Stimulated activated CD8-positive, alpha-beta memory T cell treated with anti-CD3 and anti-CD28 coated beads, Interleukin-15, amount 100 ng/mL, for 1 hour (primary cell): ENCODE results near the gene LCN15.
"Not testable (repeated sequence)": the region's sequence is repeated elsewhere in the genome, so short reads cannot be mapped to it uniquely, and the experiment has no call there.

Experiments
- DNase-seq: peaks from one replicate; pipeline ENCODE4 v3.0.0-alpha.2; 2020; ENCODE audit warnings: low read depth

The LCN15 gene

GRCh38 chr9:136722093-136722968 lies 42.0 kb downstream of the LCN15 start:
- no peak for DNase-seq

DNA sequence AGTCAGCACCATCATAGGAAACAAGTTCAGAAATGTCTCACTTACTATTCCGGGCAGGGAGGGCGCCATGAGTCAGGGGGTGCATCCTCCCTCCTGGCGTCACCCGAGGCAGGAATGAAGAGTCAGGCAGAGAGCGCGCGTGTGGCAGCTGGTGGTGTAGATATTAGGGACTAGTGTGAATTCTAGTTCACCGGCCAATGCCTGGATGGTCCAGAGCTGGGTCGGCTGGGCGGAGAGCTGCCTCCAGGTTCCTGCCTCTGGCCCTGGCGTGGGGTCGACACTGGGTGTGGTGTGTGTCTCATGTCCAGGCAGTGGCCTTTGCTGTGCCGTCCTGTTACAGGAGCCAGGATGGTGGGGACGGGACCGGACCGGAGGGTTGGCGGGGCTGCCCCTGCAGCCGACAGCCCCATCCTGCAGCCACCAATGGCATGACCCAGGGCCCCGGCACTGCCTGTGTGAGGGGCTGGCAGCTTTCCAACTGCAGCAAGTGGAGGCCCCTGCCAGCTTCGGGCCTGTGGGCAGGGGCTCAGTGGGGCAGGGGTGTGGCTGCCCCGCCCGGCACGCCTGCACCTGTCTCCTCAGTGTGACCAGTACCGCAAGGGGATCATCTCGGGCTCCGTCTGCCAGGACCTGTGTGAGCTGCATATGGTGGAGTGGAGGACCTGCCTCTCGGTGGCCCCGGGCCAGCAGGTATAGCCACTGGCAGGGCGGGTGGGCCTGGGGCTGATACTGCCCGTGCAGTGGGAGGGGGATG lies 42.8 kb downstream of the LCN15 start:
- DNase-seq: no peak

DNA sequence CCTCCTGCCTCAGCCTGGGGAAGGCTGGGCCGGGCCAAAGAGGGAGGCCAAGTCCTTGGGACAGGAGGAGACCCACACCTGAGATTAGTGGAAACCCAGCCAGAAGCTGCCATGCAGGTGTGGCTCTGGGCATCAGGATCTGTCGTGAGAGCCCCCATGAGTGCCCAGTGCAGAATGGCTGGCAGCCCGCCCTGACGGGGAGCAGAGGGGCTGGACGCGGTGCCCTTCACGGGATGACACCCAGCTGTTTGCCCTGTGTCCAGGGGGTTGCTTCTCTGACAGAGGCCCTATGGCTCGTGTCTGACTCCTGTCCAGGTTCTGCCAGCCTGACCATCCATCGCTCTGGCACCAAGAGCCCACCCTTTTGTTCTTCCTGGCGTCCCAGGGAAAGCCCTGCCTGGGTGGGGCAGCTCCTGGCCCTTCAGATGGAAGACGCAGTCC lies 43.4 kb downstream of the LCN15 start:
- DNase-seq: no peak

GRCh38 chr9:136720251-136720897 lies 43.9 kb downstream of the LCN15 start:
- no peak for DNase-seq

DNA sequence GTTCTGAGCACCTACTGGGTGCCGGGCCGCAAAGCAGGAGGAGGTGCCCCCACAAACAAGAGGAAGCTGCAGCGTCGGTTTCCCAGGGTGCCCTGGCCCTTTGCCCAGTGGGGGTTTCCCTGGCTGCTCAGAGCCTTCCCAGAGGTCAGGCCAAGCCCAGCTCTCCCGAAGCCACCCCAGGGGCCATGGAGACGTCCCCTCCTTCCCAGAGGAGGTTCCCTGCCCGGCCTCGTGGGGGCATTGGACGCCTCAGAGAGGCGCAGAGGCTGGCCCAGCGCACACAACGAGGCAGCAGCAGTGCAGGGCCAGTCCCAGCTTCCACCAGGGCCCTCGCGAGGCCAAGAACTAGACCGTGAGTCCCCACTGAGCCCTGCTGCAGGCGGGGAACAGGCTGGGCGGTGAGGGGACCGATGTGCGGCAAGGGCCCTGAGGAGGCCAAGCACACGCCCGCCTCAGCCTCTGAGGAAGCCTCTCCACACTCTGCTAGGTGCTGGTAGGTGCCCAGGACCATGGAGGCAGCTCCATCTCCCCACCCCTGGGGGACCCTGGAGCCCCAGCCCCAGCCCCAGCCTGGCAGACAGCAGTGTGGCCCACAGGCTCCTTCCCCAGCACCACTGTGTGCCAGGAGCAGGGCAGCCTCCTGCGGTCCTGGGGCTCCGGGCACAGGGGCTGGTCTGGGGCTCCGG lies 45.0 kb downstream of the LCN15 start:
- DNase-seq: no peak

GRCh38 chr9:136718345-136719194 lies 45.7 kb downstream of the LCN15 start:
- DNase-seq: no peak

DNA sequence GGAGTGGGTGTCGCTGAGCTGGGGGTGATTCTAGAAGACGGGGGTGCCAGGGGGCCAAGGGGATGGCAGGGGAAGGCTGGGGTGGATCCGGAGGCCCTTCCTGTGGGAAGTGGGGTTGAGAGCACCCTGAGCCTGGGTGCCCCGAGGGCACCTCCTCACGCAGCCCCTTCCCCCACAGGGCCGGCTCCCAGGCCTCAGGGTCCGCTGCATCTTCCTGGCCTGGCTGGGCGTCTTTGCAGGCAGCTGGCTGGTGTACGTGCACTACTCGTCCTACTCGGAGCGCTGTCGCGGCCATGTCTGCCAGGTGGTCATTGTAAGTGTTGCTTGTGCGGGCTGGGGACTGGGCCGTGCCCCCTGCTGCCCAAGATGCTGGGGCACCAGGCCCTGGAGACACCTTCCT lies 46.9 kb downstream of the LCN15 start:
- no peak for DNase-seq

GRCh38 chr9:136714893-136715274 lies 49.4 kb downstream of the LCN15 start:
- no peak for DNase-seq

- DNase-seq: no peak
Measured at GRCh38 chr9:136714096-136714892, 50.0 kb downstream of the LCN15 start.

GRCh38 chr9:136713550-136713949 lies 50.8 kb downstream of the LCN15 start:
- no peak for DNase-seq

DNA sequence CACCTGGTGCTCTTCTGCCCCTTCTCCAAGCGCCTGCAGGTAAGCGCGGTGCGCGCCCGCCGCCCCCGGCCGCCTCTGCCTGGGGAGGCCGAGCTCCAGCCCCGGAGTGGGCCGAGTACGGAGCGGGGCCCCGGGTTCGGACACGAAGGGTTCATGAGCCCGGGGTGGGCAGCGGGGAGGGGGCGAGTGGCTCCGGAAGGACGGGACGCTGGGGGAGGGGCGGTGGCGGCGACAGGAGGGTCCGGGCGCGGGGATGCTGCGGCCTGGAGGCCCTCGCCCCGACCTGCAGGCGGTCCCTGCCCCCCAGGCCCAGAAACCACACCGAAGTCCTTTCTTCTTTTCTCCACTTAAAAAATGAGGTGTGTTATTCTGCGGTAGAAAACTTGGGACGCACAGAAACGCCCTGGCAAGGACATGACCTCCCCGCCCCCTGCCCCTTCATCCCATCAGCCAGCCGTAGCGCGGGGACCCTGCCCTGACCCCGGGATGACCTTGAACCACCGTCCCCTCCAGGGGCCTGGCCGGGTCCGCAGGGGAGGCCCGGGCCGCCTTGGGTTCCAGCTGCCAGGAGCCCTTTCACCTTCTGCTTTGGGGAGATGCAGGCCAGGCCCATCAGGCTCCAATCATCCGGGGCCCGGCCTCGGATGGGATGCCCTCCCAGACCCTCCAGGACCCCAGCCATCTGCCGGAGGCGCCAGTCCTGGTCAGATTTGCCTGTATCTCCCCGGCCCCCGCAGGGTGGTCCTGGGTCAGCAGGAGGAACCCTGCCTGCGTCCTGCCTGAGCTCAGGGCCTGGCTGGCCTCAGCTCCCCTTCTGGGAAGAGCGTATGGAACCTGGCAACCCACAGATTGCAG lies 51.4 kb downstream of the LCN15 start:
- no peak for DNase-seq

- no peak for DNase-seq
Measured at GRCh38 chr9:136711751-136712689, 52.3 kb downstream of the LCN15 start, which contains the start of gene DIPK1B. Gene DIPK1B, plus strand, starts transcription at chr9:136712572. Its CDS starts 94 bp downstream, at chr9:136712666.

- not testable (repeated sequence) for DNase-seq
Measured at GRCh38 chr9:136711219-136711648, 53.1 kb downstream of the LCN15 start.

- no peak for DNase-seq
Measured at GRCh38 chr9:136710543-136710942, 53.8 kb downstream of the LCN15 start.
